ENCODE data around the gene DEFB131A.
"Not testable (repeated sequence)": the region's sequence is repeated elsewhere in the genome, so short reads cannot be mapped to it uniquely, and the experiment has no call there.

GRCh38 chr4:9425916-9426315, 18.3 kb upstream of the DEFB131A start:
- not testable (repeated sequence) for TF ChIP-seq EMX1 (CRISPR knock-in tag; IDR thresholded peaks at IDR 0.05); ATF3 (CRISPR knock-in tag; conservative IDR thresholded peaks at IDR 0.05); HMGXB4 (CRISPR knock-in tag; IDR thresholded peaks at IDR 0.05); NR3C1 (CRISPR knock-in tag; conservative IDR thresholded peaks at IDR 0.05; ENCODE audit: low read depth); USF1 (CRISPR knock-in tag; IDR thresholded peaks at IDR 0.05); KAT7 (CRISPR knock-in tag; IDR thresholded peaks at IDR 0.05; ENCODE audit: borderline replicate concordance); CTCF (IDR thresholded peaks at IDR 0.05); NFYB (CRISPR knock-in tag; conservative IDR thresholded peaks at IDR 0.05; ENCODE audit: low read depth); SP1 (CRISPR knock-in tag; conservative IDR thresholded peaks at IDR 0.05); FOXK1 (CRISPR knock-in tag; IDR thresholded peaks at IDR 0.05)
